NCI-H1105 (cell line): ENCODE data around the gene LINC00305.
A peak's percentile ranks its signal among the peaks of the same experiment; 100 is the strongest.

Source experiments
- DNase-seq: peaks from one replicate; lab custom pipeline; 2025; lab: John Stamatoyannopoulos, UW

LINC00305 gene

GRCh38 chr18:64148988-64149387 lies at the start of gene LINC00305:
Gene LINC00305, minus strand, starts transcription at chr18:64149088.
- DNase-seq: no peak

GRCh38 chr18:64191069-64191468 lies 42.2 kb upstream of the LINC00305 start:
- DNase-seq: no peak

GRCh38 chr18:64185987-64186386 lies 37.1 kb upstream of the LINC00305 start:
- no peak for DNase-seq

GRCh38 chr18:64183665-64184064 lies 34.8 kb upstream of the LINC00305 start:
- DNase-seq: no peak

GRCh38 chr18:64180617-64181016 lies 31.7 kb upstream of the LINC00305 start:
- DNase-seq: no peak

GRCh38 chr18:64180171-64180570 lies 31.3 kb upstream of the LINC00305 start:
- no peak for DNase-seq

GRCh38 chr18:64179556-64180080 lies 30.7 kb upstream of the LINC00305 start:
- DNase-seq: no peak

- no peak for DNase-seq
Observed at GRCh38 chr18:64178860-64179259, 30.0 kb upstream of the LINC00305 start.

- DNase-seq: no peak
Observed at GRCh38 chr18:64175432-64175831, 26.5 kb upstream of the LINC00305 start.

- no peak for DNase-seq
Observed at GRCh38 chr18:64171576-64171975, 22.7 kb upstream of the LINC00305 start.

GRCh38 chr18:64167408-64167925 lies 18.6 kb upstream of the LINC00305 start:
- DNase-seq: no peak

GRCh38 chr18:64165906-64166305 lies 17.0 kb upstream of the LINC00305 start:
- DNase-seq: no peak

- DNase-seq: no peak
Observed at GRCh38 chr18:64164883-64165282, 16.0 kb upstream of the LINC00305 start.

- DNase-seq: no peak
Observed at GRCh38 chr18:64149916-64150438, 1.1 kb upstream of the LINC00305 start.

GRCh38 chr18:64142904-64143303 lies 6.0 kb downstream of the LINC00305 start:
- DNase-seq: no peak

- DNase-seq: no peak
Observed at GRCh38 chr18:64137914-64138313, 11.0 kb downstream of the LINC00305 start.

GRCh38 chr18:64134044-64134747 lies 14.7 kb downstream of the LINC00305 start:
- DNase-seq: no peak

- no peak for DNase-seq
Observed at GRCh38 chr18:64132871-64133270, 16.0 kb downstream of the LINC00305 start.

- DNase-seq: no peak
Observed at GRCh38 chr18:64131314-64131713, 17.6 kb downstream of the LINC00305 start.

GRCh38 chr18:64127172-64127571 lies 21.7 kb downstream of the LINC00305 start:
- no peak for DNase-seq

- peak; percentile 9 for DNase-seq
Observed at GRCh38 chr18:64119916-64120315, 29.0 kb downstream of the LINC00305 start.

- no peak for DNase-seq
Observed at GRCh38 chr18:64118406-64118805, 30.5 kb downstream of the LINC00305 start.

GRCh38 chr18:64116571-64117175 lies 32.2 kb downstream of the LINC00305 start:
- no peak for DNase-seq
